Inflammatory macrophage (primary cell): ENCODE measurements around the gene POU6F2.
"Not testable (repeated sequence)": the region's sequence is repeated elsewhere in the genome, so short reads cannot be mapped to it uniquely, and the experiment has no call there.

Experiments
- DNase-seq, 2 donors: peaks; one replicate each; pipeline ENCODE4 v3.0.0-alpha.2; 2020 to 2022

The POU6F2 gene

DNA sequence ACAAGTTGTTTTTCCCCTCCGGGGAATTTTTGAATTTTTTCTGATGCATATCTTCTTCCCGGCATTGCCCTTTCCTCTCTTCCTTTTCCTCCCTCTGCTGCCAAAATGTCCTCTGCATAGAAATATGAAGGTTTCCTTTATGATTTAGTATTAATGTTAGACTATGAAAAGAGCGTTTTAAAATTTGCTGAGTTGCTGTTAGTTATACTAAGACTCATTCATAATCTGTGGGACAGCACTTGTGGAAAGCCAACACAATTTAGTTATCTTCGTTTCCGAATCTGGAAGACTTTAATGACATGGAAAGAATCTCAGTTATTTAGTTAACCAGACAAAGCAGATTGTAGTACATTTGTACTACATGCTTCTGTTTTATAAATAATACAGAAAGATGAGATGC is 25.0 kb downstream of the POU6F2 start:
- DNase-seq: no peak

- DNase-seq: no peak
These were observed 27.3 kb downstream of the POU6F2 start for GRCh38 chr7:39005036-39005435.

- DNase-seq: no peak
These were observed 27.8 kb downstream of the POU6F2 start for GRCh38 chr7:39005461-39005860.

DNA sequence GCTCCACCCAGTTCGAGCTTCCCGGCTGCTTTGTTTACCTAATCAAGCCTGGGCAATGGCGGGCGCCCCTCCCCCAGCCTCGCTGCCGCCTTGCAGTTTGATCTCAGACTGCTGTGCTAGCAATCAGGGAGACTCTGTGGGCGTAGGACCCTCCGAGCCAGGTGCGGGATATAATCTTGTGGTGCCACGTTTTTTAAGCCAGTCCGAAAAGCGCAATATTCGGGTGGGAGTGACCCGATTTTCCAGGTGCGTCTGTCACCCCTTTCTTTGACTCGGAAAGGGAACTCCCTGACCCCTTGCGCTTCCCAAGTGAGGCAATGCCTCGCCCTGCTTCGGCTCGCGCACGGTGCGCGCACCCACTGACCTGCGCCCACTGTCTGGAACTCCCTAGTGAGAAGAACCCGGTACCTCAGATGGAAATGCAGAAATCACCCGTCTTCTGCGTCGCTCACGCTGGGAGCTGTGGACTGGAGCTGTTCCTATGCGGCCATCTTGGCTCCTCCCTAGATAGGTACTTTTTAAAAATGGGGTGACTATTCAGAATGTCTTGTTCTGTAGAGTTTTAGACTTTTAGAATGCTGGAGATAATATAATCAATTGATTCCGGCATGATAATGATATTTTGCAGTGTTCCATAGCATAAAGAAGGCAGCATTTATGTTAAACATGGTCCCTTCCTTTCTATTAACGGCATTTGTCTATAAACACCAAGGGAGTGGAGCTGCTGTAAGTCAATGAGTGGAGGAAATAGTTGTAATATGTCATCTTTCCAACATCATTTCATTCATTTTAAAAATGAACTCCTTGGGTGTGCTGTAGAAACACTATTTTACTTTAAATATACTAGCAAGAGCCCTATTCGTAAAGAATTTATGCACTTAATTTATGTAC is 35.6 kb downstream of the POU6F2 start:
- DNase-seq: not testable (repeated sequence)

- no peak for DNase-seq
These were observed 38.9 kb downstream of the POU6F2 start for GRCh38 chr7:39016609-39017008.

- no peak for DNase-seq
These were observed 39.7 kb downstream of the POU6F2 start for GRCh38 chr7:39017369-39017915.

DNA sequence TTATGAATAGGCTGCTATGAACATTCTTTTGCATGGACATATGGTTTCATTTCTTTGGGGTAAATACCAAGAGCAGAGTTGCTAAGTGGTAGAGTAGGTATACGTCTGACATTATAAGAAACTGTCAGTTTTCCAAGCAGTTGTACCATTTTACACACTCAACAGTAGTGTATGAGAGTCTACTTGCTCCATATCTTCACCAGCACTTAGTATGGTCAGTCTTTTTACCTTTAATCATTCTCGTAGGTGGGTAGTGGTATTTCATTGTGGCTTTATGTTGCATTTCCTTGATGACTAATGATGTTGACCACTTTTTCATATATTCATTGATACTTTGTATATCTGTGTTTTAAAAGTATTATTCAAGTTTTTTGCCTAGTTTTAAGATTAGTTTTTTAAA is 45.1 kb downstream of the POU6F2 start:
- no peak for DNase-seq

GRCh38 chr7:39027491-39027890 is 49.8 kb downstream of the POU6F2 start:
- DNase-seq: no peak

DNA sequence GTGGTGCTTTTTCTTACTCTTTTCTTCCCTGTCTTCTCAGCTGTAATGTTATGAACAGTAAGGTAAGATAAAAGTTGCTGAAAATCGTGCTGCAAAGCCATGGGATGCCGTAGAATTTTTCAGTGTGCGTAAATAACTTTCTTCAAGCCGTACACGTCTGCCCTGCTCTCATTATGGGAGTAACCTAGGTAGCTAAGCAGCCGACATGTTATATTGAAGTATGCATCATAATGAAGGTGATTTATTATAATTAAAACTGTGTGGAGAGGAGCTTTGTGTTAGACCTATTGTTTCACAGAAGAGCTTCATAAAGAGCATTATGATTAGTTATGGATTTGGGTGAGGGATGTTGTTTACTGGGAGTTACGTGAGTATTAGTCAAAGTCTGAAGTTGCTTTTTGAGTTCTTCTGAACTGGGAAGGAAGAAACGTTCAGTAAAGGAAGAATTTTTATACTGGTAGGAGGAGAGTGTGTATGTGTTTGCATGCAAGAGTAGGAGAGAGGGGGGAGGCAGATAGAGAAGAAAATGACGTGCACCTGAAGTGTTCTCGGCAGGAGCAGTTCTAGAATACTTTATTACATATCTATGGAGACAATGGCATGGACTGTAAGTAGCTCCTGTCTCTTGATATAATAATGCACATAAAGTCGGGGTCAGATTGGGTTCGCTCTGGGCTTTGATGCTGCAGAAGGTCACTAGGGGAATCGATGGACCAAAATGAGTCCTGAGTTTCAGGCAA is 56.3 kb downstream of the POU6F2 start:
- DNase-seq: no peak

DNA sequence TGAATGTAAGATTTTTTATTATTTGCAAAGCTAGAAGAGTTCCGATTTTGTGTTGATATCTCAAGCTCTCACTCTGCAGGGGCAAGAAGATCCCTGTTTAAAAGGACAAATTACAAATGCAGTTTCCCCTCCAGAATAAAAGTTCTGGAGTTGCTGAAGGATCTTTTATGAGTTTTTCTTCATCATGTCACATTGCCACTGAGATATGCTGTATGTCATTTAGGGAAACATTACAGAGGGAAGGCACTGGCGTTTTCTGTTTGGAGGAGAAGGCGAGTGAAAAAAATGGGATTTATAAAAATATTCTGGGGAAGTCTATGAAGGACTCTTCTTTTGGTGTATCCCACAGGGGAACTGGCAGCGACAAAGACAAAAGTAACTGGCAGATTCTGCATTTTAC is 57.4 kb downstream of the POU6F2 start:
- no peak for DNase-seq

DNA sequence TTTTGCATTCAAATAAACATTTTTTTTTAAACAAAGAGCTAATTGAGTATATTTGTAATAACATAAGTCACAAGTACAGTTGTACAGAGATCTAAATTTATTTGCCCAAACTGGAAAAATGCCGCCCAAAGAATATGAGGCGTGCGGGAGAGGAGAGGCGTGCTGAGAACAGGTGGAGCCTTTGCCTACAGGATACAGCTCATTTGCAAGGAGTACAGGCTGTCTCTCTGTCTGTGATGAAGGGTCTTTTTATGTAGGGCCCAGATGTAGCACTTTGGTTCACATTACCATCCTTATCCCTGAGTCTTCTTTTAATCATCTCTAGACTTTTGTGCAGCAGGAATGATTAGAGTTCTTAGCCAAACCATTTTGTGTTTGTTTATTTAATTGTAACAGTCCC is 58.2 kb downstream of the POU6F2 start:
- DNase-seq: no peak

- no peak for DNase-seq
These were observed 65.0 kb downstream of the POU6F2 start for GRCh38 chr7:39042670-39043069.

DNA sequence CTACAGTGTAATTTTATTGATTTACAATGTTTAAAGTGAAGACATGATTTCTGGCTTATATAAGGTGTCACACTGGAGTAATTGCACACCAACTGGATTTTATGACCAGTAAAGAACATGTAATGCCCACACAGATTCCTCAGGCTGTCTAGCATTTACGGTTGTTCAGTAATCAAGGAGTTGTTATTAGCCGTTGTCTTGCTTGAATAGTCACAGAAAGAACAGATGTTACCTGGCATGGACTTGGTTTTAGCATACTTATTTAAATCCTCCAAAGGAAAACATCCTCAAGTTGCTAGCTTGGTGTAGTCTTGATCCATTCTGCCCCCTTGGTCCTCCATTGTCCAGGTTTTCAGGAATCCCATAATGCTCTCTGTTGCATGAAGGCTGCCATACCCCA is 65.8 kb downstream of the POU6F2 start:
- no peak for DNase-seq

DNA sequence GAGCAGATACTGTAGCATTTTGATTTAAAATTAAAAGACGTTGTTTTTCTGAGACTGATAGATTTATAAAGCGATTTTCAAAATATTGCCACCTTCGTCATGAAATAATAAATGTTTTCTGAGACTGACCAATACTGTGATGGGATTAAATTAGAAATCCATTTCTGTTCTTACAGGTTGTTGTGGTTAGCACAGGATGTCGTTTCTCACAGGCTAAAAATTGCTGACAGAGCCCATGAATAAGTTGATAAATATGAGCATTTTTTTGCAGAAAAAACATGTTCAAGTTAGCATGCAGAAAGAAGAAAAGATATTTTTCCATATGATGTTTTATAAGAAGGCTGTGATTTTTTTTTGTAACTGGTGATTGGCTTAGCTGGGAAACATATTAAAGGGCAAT is 66.8 kb downstream of the POU6F2 start:
- no peak for DNase-seq

GRCh38 chr7:39045231-39045630 is 67.5 kb downstream of the POU6F2 start:
- no peak for DNase-seq

- no peak for DNase-seq
These were observed 73.6 kb downstream of the POU6F2 start for GRCh38 chr7:39051279-39051678.

DNA sequence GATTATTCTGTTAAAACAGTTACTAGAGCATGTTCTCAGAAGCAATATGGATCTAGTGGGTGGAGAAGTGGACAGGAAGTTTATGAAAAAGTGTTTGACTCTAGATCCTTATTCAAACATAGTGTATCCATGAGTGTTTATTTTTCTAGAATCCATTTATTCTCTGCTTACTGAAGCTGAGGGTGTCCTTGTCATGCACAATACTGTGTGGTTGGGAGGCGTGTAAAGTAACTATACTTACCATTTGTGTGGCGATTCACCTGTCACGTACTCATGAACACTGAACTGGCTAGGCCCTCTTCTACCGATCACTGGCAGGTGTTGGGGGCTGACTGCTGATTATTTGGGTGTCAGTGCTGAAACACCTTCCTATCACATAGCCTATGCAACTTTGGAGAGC is 74.0 kb downstream of the POU6F2 start:
- no peak for DNase-seq

DNA sequence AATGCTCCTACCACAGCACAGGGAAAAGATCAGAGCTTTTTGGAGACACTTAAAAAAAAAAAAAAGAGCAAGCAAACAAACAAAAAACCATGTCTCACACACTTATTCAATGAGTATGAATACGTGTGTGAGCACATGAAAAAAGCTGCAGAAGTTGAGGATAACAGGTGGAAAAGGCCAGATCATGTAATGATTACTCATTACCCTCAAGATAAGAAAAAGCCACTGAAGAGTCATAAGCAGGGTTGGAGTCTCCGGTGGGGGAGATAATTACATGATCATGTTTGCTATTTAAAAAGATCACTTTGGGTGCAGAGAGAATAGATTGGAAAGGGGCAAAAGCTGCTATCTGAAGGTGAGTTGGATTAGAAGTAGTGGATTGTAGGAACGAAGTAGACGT is 77.0 kb downstream of the POU6F2 start:
- no peak for DNase-seq

GRCh38 chr7:39056153-39056552 is 78.4 kb downstream of the POU6F2 start:
- DNase-seq: no peak

DNA sequence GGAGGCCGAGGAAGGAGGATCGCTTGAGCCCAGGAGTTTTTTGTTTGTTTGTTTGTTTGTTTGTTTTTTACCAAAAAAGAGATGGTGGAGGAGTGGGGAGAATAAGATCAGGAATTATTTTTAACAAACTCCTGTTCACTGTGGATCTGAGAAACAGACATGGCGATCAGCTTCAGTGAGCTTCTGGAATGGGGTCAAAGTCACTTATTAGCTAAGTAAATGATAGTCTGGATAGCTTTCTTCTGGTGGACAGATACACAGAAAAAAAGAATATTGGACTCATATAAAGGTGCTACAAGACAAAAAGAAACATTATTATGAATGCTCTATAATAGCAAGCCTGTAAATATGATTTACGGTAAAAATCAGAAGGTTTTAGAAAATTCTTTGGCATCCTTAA is 85.1 kb downstream of the POU6F2 start:
- no peak for DNase-seq

DNA sequence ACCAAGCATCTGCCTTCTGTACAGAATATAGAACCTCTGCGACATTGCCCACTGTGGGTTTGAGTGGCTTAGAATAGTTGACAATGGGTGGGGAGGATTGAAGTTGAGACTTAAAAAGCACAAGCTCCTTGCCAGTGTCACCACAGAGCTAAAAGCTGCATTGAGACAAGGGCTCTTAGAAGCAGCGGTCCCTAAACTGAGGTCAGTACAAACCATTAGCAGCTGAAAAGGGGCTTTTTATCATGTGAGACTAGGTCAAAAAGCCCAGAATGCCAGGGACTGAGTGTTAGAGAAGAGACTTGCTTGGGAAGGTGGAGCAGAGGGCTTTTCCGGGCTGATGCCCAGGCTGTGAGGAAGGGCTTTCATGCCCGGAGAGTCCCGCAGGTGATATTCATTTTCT is 91.3 kb downstream of the POU6F2 start:
- no peak for DNase-seq

- peak; percentile 58 to 63 for DNase-seq
These were observed 92.5 kb downstream of the POU6F2 start for GRCh38 chr7:39069896-39070881.

DNA sequence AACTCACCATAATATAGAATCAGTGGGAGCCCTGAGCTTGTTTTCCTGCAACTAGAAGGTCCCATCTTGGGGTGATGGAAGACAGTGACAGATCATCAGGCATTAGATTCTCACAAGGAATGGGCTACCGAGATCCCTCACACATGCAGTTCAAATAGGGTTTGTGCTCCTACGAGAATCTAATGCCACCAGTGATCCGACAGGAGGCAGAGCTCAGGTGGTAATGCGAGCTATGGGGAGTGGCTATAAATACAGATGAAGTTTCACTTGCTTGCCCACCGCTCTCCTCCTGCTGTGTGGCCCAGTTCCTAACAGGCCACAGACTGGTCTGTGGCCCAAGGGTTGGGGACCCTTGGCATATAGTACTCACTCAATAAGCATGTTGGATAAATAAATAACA is 93.4 kb downstream of the POU6F2 start:
- no peak for DNase-seq
